ENCODE measurements around the gene MICAL1. TPM values are rescaled to one million over a fixed set of nuclear protein-coding genes. Genes with fewer than 3 reads are reported as not detected.

The MICAL1 gene
- total and polyA plus RNA-seq, 2 experiments from 2014 or later = 8.6 to 19.6 TPM

GRCh38 chr6:109485266-109485935 lies 29.8 kb upstream of the MICAL1 start:
- Histone ChIP-seq H3K36me3 (no peaks in the 10 kb centered on the region), H3K4me3 (no peak overlapping the region), H3K4me1 (ENCODE audit: low read depth) (no peaks in the 10 kb centered on the region), H3K27me3 (no peaks in the 10 kb centered on the region), H3K27ac (no peak overlapping the region), H3K9me3 (ENCODE audit: low read depth) (no peaks in the 10 kb centered on the region)
- no peak for TF ChIP-seq CTCF (IDR thresholded peaks at IDR 0.05; ENCODE audit: low read depth, low read length)
- DNase-seq (ENCODE audit: low read depth in 1 of 2, low spot score in 1 of 2) = no peak

DNA sequence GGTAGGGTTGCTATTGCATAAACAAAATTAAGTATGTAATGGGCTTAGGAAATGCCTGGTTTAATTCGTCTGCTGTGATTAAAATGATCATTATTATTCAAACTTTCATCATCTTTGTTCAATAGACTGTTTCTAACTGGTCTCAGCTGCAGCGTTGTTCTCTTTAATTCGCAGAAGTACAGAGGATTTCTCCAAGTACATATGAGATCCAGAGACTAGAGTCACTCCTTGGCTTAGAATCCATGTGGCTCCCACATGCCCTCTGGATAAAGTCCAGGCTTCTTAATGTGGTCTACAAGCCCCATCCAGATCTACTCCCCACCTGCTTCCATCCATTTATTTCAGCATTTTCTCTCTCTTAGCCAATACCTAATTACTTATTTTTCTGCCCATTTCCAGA lies 28.6 kb upstream of the MICAL1 start:
- H3K27ac ChIP-seq = no peak overlapping the region
- no peaks in the 10 kb centered on the region for H3K27me3 ChIP-seq
- DNase-seq (ENCODE audit: low read depth in 1 of 2, low spot score in 1 of 2) = no peak
- H3K4me3 ChIP-seq = no peak overlapping the region
- peaks cover 6% of the 10 kb centered on the region for H3K4me1 ChIP-seq (ENCODE audit: low read depth)
- no peaks in the 10 kb centered on the region for H3K36me3 ChIP-seq
- no peak for TF ChIP-seq CTCF (IDR thresholded peaks at IDR 0.05; ENCODE audit: low read depth, low read length)
- no peaks in the 10 kb centered on the region for H3K9me3 ChIP-seq (ENCODE audit: low read depth)

DNA sequence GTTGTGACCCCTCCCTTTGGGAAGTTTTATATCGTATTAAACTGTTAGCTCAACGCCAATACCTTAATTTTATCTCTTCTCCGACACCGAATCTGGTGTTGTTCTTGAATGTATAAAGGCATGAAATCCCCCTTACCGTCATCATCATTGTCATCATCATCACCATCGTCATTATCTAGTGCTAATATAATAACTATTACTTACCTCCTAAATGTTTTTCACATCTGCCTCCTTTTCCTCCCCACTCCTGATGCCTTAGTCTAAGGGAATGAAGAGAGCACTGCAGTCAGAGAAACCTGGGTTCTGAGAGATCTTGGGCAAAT lies 28.1 kb upstream of the MICAL1 start:
- Histone ChIP-seq H3K4me1 (ENCODE audit: low read depth) (peaks cover 6% of the 10 kb centered on the region), H3K27me3 (no peaks in the 10 kb centered on the region), H3K9me3 (ENCODE audit: low read depth) (no peaks in the 10 kb centered on the region), H3K27ac (no peak overlapping the region), H3K36me3 (no peaks in the 10 kb centered on the region), H3K4me3 (peak overlapping the region; percentile 27)
- TF ChIP-seq CTCF (IDR thresholded peaks at IDR 0.05; ENCODE audit: low read depth, low read length) = no peak
- no peak for DNase-seq (ENCODE audit: low read depth in 1 of 2, low spot score in 1 of 2)

GRCh38 chr6:109482905-109483734 lies 27.5 kb upstream of the MICAL1 start, which contains the start of gene ZBTB24:
Gene ZBTB24, minus strand, starts transcription at chr6:109483219. Its CDS starts 1,193 bp downstream, at chr6:109482026.
- Histone ChIP-seq H3K36me3 (no peaks in the 10 kb centered on the region), H3K9me3 (ENCODE audit: low read depth) (no peaks in the 10 kb centered on the region), H3K4me3 (peak within 1 kb of the TSS; percentile 80), H3K4me1 (ENCODE audit: low read depth) (peaks cover 6% of the 10 kb centered on the region), H3K27me3 (no peaks in the 10 kb centered on the region), H3K27ac (peak within 1 kb of the TSS; percentile 17)
- no peak for TF ChIP-seq CTCF (IDR thresholded peaks at IDR 0.05; ENCODE audit: low read depth, low read length)
- DNase-seq (ENCODE audit: low read depth in 1 of 2, low spot score in 1 of 2) = peak; percentile 95 to 97

GRCh38 chr6:109480993-109481480 lies 25.5 kb upstream of the MICAL1 start:
- TF ChIP-seq CTCF (IDR thresholded peaks at IDR 0.05; ENCODE audit: low read depth, low read length) = no peak
- no peak overlapping the region for H3K4me3 ChIP-seq

More at GRCh38 chr6:109480993-109481480, 25.5 kb upstream of the MICAL1 start:
- peaks cover under 1% of the 10 kb centered on the region for H3K36me3 ChIP-seq
- no peaks in the 10 kb centered on the region for H3K27me3 ChIP-seq
- no peak for DNase-seq (ENCODE audit: low read depth in 1 of 2, low spot score in 1 of 2)
- H3K9me3 ChIP-seq (ENCODE audit: low read depth) = no peaks in the 10 kb centered on the region
- no peak overlapping the region for H3K27ac ChIP-seq
- peaks cover 6% of the 10 kb centered on the region for H3K4me1 ChIP-seq (ENCODE audit: low read depth)

All from cardiac muscle cell (in vitro differentiated cells and primary cell).